CD4-positive, alpha-beta T cell (primary cell): ENCODE results near the gene WSB2. TPM values are rescaled to one million over a fixed set of nuclear protein-coding genes. Genes with fewer than 3 reads are reported as not detected.
"Not testable (repeated sequence)": the region's sequence is repeated elsewhere in the genome, so short reads cannot be mapped to it uniquely, and the experiment has no call there.

Experiments used
- ATAC-seq: fragments of 200-7000 bp; cut with Tn5 transposase; one replicate; pipeline ENCODE4 v1.10.0; 2022; ENCODE audit warnings: mild to moderate bottlenecking; ENCODE audit not compliant: poor library complexity
- CTCF ChIA-PET: fragments of 350-600 bp; sonication (Branson Sonifier 250); formaldehyde crosslinking; loops from one replicate; lab custom pipeline; 2021; ENCODE audit warnings: antibody characterized with exemption, inconsistent platforms; lab: Charles Lee
- POLR2A ChIA-PET: fragments of 350-600 bp; sonication (Branson Sonifier 250); formaldehyde crosslinking; loops from one replicate; lab custom pipeline; 2021; ENCODE audit warnings: antibody characterized with exemption, inconsistent platforms; lab: Charles Lee
- DNase-seq, 14 experiments: peaks; one replicate each; pipeline ENCODE4 v3.0.0-alpha.2; 2013 to 2020; ENCODE audit warnings: mixed read lengths in 2 of 14
- H3K27ac ChIP-seq, 2 donors: one replicate each; pipeline versions ENCODE4 v1.5.1 to v1.7.0; 2013; ENCODE audit warnings: low read length in 2 of 2, low read depth in 1 of 2, mild to moderate bottlenecking in 1 of 2
- H3K27me3 ChIP-seq, 2 experiments: 1 replicate in 1 of 2; 2 replicates in 1 of 2; pipeline versions ENCODE4 v1.6.1 to v1.7.0; 2013; ENCODE audit warnings: low read length in 2 of 2, control low read depth in 1 of 2, mild to moderate bottlenecking in 1 of 2, moderate library complexity in 1 of 2; ENCODE audit not compliant: insufficient read depth in 2 of 2, control insufficient read depth in 1 of 2
- H3K36me3 ChIP-seq: one replicate; pipeline ENCODE4 v1.6.1; 2013; ENCODE audit warnings: low read length, control low read depth; ENCODE audit not compliant: insufficient read depth
- H3K4me1 ChIP-seq: one replicate; pipeline ENCODE4 v1.6.1; 2013; ENCODE audit warnings: low read length, control low read depth; ENCODE audit not compliant: insufficient read depth
- H3K4me3 ChIP-seq: one replicate; pipeline ENCODE4 v1.5.1; 2013; ENCODE audit warnings: mild to moderate bottlenecking, low read length, moderate library complexity
- H3K9me3 ChIP-seq, 2 experiments: 1 replicate in 1 of 2; 2 replicates in 1 of 2; pipeline versions ENCODE4 v1.6.1 to v1.7.0; 2013; ENCODE audit warnings: low read length in 2 of 2, mild to moderate bottlenecking in 2 of 2, control low read depth in 1 of 2, moderate library complexity in 1 of 2; ENCODE audit not compliant: control insufficient read depth in 1 of 2, insufficient read depth in 1 of 2
- H3K27ac Mint-ChIP-seq: one replicate; pipeline ENCODE4 v1.8.0; 2020; ENCODE audit warnings: mixed read lengths
- H3K27me3 Mint-ChIP-seq: one replicate; pipeline ENCODE4 v1.8.0; 2021; ENCODE audit warnings: mixed read lengths
- H3K36me3 Mint-ChIP-seq: one replicate; pipeline ENCODE4 v1.8.0; 2021; ENCODE audit warnings: low read depth, mixed read lengths
- H3K4me1 Mint-ChIP-seq: one replicate; pipeline ENCODE4 v1.8.0; 2021; ENCODE audit warnings: low read depth, mixed read lengths
- H3K4me3 Mint-ChIP-seq: one replicate; pipeline ENCODE4 v1.8.0; 2020; ENCODE audit warnings: mild to moderate bottlenecking, mixed read lengths
- H3K9me3 Mint-ChIP-seq: one replicate; pipeline ENCODE4 v1.8.0; 2020; ENCODE audit warnings: mixed read lengths
- intact Hi-C, 2 experiments: fragments of 100-400 bp; cut with DNase I in 1 of 2; cut with micrococcal nuclease in 1 of 2; formaldehyde crosslinking; loops; one replicate each; pipeline versions ENCODE4 v1.15.1 to v1.9.0; 2023 to 2025; cut with DNase I, micrococcal nuclease
- total RNA-seq, 174 experiments: library from RNA in 2 of 174; stranded (reverse) in 2 of 174; gene quantifications; one replicate each; pipeline ENCODE4 v1.2.3 and lab custom pipeline; 2021 to 2026
- TF ChIP-seq, protein P1 (sequence below): fragments of 200-600 bp; IDR thresholded peaks from one replicate; pipeline ENCODE4 v1.8.0; 2022; ENCODE audit warnings: antibody characterized with exemption, mild to moderate bottlenecking

WSB2 gene
- total RNA-seq, 2 experiments from 2014 or later, result 12.0 to 13.4 TPM

DNA sequence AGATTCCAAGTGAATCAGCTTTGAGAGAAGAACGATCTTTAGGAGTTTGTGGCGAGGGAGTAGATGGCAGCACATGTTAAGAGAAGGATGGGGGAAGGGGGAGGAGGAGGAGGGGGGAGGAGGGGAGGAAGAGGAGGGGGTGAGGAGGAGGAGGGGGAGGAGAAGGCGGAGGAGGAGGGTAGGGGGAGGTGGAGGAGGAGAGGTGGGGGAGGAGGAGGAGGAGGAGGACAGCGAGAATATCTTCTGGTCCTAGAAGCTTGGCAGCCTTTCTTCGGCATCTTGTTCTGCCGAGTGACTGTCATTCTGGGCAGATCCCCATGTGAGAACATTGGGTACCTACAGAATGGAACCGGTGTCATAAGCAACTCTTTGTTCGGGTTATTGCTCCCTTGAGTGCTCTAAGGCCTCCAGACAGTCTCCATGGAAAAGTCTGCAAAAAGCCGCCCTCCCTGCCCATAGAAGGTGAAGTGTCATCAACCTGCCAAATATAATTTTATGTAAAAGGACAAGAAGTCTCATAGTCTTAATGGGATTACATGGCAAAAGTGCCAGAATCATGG lies 37.6 kb downstream of the WSB2 start:
- H3K4me3 Mint-ChIP-seq, result no peak overlapping the region
- no peaks in the 10 kb centered on the region for H3K27me3 ChIP-seq
- H3K27ac ChIP-seq, result no peak overlapping the region
- no peak overlapping the region for H3K27ac Mint-ChIP-seq
- peaks cover 89% of the 10 kb centered on the region for H3K36me3 Mint-ChIP-seq
- POLR2A ChIA-PET, result no interaction called here
- peaks cover 4% of the 10 kb centered on the region for H3K4me1 Mint-ChIP-seq
- ATAC-seq, result no peak
- CTCF ChIA-PET, result no interaction called here
- H3K4me1 ChIP-seq, result no peaks in the 10 kb centered on the region
- intact Hi-C loops, result no loop called here
- peaks cover 65% of the 10 kb centered on the region for H3K36me3 ChIP-seq
- no peaks in the 10 kb centered on the region for H3K27me3 Mint-ChIP-seq
- no peaks in the 10 kb centered on the region for H3K9me3 Mint-ChIP-seq
- DNase-seq, result no peak
- H3K9me3 ChIP-seq, result no peaks in the 10 kb centered on the region
- no peak overlapping the region for H3K4me3 ChIP-seq
- TF ChIP-seq, protein P1, sequence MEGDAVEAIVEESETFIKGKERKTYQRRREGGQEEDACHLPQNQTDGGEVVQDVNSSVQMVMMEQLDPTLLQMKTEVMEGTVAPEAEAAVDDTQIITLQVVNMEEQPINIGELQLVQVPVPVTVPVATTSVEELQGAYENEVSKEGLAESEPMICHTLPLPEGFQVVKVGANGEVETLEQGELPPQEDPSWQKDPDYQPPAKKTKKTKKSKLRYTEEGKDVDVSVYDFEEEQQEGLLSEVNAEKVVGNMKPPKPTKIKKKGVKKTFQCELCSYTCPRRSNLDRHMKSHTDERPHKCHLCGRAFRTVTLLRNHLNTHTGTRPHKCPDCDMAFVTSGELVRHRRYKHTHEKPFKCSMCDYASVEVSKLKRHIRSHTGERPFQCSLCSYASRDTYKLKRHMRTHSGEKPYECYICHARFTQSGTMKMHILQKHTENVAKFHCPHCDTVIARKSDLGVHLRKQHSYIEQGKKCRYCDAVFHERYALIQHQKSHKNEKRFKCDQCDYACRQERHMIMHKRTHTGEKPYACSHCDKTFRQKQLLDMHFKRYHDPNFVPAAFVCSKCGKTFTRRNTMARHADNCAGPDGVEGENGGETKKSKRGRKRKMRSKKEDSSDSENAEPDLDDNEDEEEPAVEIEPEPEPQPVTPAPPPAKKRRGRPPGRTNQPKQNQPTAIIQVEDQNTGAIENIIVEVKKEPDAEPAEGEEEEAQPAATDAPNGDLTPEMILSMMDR, result no peak

DNA sequence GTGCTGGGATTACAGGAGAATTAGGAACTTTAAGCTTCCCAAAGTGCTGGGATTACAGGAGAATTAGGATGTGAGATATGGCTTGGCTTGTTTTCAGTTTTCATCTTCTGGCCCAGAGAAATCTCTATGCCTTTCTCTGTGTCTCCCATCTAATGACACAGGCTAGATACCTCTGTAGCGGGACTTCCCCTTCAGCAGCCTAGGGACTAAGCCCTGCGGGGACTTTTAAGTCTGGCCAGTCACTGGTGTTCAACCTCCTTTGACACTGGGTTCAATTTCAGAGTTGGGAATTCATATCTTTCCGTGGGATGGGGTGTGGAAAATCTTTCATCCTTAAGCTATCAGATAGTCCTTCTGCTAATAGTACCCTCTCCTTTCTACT lies 38.3 kb downstream of the WSB2 start:
- Mint-ChIP-seq H3K9me3 (no peaks in the 10 kb centered on the region), H3K27me3 (no peaks in the 10 kb centered on the region), H3K4me1 (peaks cover 10% of the 10 kb centered on the region), H3K27ac (no peak overlapping the region), H3K4me3 (no peak overlapping the region), H3K36me3 (peaks cover 88% of the 10 kb centered on the region)
- H3K36me3 ChIP-seq, result peaks cover 60% of the 10 kb centered on the region
- no peak overlapping the region for H3K27ac ChIP-seq
- CTCF ChIA-PET, result no interaction called here
- DNase-seq (no peak), ATAC-seq (no peak)
- intact Hi-C loops, result no loop called here
- H3K9me3 ChIP-seq, result no peaks in the 10 kb centered on the region
- POLR2A ChIA-PET, result no interaction called here
- peaks cover 2% of the 10 kb centered on the region for H3K4me1 ChIP-seq
- TF ChIP-seq, protein P1, result no peak
- no peaks in the 10 kb centered on the region for H3K27me3 ChIP-seq
- H3K4me3 ChIP-seq, result no peak overlapping the region

DNA sequence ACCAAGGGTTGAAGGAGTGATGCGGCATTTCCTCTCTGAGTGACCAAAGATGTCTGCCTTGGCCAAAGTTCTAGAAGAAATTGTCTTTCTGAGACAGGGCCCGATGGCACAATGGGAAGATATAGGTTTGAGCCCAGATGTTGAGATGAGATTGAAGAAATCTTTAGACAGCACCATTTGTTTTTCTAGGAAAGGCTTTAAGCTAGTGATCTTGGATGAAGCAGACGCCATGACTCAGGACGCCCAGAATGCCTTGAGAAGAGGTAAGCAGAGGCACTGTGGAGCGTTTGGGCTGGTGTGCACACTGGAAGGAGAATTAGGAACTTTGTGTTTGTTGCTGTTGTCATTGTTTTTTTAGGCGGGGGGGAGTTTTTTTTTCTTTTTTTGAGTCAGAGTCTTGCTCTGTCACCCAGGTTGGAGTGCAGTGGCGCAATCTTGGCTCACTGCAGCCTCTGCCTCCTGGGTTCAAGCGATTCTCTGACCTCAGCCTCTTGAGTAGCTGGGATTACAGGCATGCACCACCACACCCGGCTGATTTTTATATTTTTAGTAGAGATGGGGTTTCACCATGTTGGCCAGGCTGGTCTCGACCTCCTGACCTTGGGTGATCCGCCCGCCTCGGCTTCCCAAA lies 38.8 kb downstream of the WSB2 start:
- Mint-ChIP-seq H3K36me3 (peaks cover 85% of the 10 kb centered on the region), H3K4me1 (peaks cover 12% of the 10 kb centered on the region)
- POLR2A ChIA-PET, H3K27ac ChIP-seq, H3K4me3 ChIP-seq, H3K27me3 ChIP-seq, H3K27ac Mint-ChIP-seq, intact Hi-C loops, H3K9me3 ChIP-seq, CTCF ChIA-PET, H3K27me3 Mint-ChIP-seq, ATAC-seq, H3K9me3 Mint-ChIP-seq, H3K4me1 ChIP-seq, H3K4me3 Mint-ChIP-seq, DNase-seq: not testable (repeated sequence)
- peaks cover 58% of the 10 kb centered on the region for H3K36me3 ChIP-seq

DNA sequence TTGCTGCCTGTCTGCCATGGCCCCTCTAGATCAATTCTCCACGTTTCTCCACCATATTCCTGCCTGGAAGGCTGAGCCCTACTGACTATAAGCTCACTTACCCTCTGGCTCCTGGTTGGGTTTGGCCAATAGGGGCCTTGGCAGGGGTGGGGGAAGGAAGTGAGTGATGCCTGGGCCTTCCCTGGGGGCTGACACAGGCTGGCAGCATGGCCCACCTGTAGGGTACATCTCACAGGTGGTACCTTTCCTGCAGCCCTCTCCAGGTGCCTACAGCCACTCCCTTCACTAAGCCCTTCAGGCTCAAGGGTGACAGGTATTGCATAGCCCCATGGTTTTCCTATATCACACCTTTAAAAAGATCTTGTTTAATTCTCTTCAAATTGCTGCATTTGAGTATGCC lies 40.9 kb downstream of the WSB2 start:
- Mint-ChIP-seq H3K36me3 (peaks cover 71% of the 10 kb centered on the region), H3K4me1 (peaks cover 21% of the 10 kb centered on the region), H3K4me3 (no peak overlapping the region), H3K9me3 (no peaks in the 10 kb centered on the region), H3K27me3 (no peaks in the 10 kb centered on the region), H3K27ac (no peak overlapping the region)
- TF ChIP-seq, protein P1, result no peak
- Histone ChIP-seq H3K27me3 (no peaks in the 10 kb centered on the region), H3K27ac (no peak overlapping the region), H3K36me3 (peaks cover 37% of the 10 kb centered on the region), H3K4me1 (peaks cover 17% of the 10 kb centered on the region), H3K9me3 (no peaks in the 10 kb centered on the region), H3K4me3 (no peak overlapping the region)
- no peak for ATAC-seq
- ChIA-PET CTCF (no interaction called here), POLR2A (no interaction called here)
- no peak for DNase-seq
- intact Hi-C loops, result no loop called here
